DMS114 treated with DMSO at 0.1 percent for 48 hours (cell line): Measurements from ENCODE around the gene PFKFB4.

Source experiments
- DNase-seq: peaks from one replicate; lab custom pipeline; 2025; ENCODE audit not compliant: unreplicated experiment; lab: John Stamatoyannopoulos, UW

The PFKFB4 gene

GRCh38 chr3:48585411-48585810 lies 28.8 kb upstream of the PFKFB4 start:
- DNase-seq = no peak

GRCh38 chr3:48584836-48585235 lies 28.2 kb upstream of the PFKFB4 start:
- DNase-seq = no peak

- no peak for DNase-seq
Observed at GRCh38 chr3:48581621-48582481, 25.2 kb upstream of the PFKFB4 start.

- no peak for DNase-seq
Observed at GRCh38 chr3:48576647-48577046, 20.0 kb upstream of the PFKFB4 start.

- DNase-seq = no peak
Observed at GRCh38 chr3:48575366-48575765, 18.8 kb upstream of the PFKFB4 start.

GRCh38 chr3:48573973-48574585 lies 17.5 kb upstream of the PFKFB4 start:
- no peak for DNase-seq

GRCh38 chr3:48572517-48572916 lies 15.9 kb upstream of the PFKFB4 start:
- DNase-seq = no peak

GRCh38 chr3:48571938-48572337 lies 15.3 kb upstream of the PFKFB4 start:
- DNase-seq = no peak

- DNase-seq = no peak
Observed at GRCh38 chr3:48569808-48570450, 13.3 kb upstream of the PFKFB4 start.

GRCh38 chr3:48569400-48569799 lies 12.8 kb upstream of the PFKFB4 start:
- DNase-seq = no peak

GRCh38 chr3:48568476-48568875 lies 11.9 kb upstream of the PFKFB4 start:
- no peak for DNase-seq

GRCh38 chr3:48567500-48567899 lies 10.9 kb upstream of the PFKFB4 start:
- DNase-seq = no peak

- DNase-seq = no peak
Observed at GRCh38 chr3:48567090-48567489, 10.5 kb upstream of the PFKFB4 start.

- no peak for DNase-seq
Observed at GRCh38 chr3:48566401-48566760, 9.8 kb upstream of the PFKFB4 start.

GRCh38 chr3:48565591-48566400 lies 9.2 kb upstream of the PFKFB4 start:
- DNase-seq = no peak

GRCh38 chr3:48565186-48565585 lies 8.6 kb upstream of the PFKFB4 start:
- no peak for DNase-seq

- no peak for DNase-seq
Observed at GRCh38 chr3:48564667-48565066, 8.1 kb upstream of the PFKFB4 start.

GRCh38 chr3:48564022-48564421 lies 7.4 kb upstream of the PFKFB4 start:
- DNase-seq = no peak

GRCh38 chr3:48563382-48563918 lies 6.8 kb upstream of the PFKFB4 start, which contains the start of gene UCN2:
UCN2 (minus strand) TSS chr3:48563781; CDS start chr3:48563124, 657 bp downstream.
- no peak for DNase-seq

- DNase-seq = no peak
Observed at GRCh38 chr3:48562367-48563095, 5.9 kb upstream of the PFKFB4 start.
